Ishikawa (cell line): Measurements from ENCODE around the gene KCNQ5.

Experiments
- CEBPB ChIP-seq: IDR thresholded peaks from 2 replicates; pipeline ENCODE4 v1.6.1; 2012
- CREB1 ChIP-seq: IDR thresholded peaks from 2 replicates; pipeline ENCODE4 v1.6.1; 2012; ENCODE audit warnings: low read depth
- EGR1 ChIP-seq: IDR thresholded peaks from 2 replicates; pipeline ENCODE4 v1.6.1; 2012
- EP300 ChIP-seq: IDR thresholded peaks from 2 replicates; pipeline ENCODE4 v1.6.1; 2012; ENCODE audit warnings: borderline replicate concordance
- FOXM1 ChIP-seq: IDR thresholded peaks from 2 replicates; pipeline ENCODE4 v1.6.1; 2012; ENCODE audit warnings: low read depth, borderline replicate concordance
- MAX ChIP-seq: IDR thresholded peaks from 2 replicates; pipeline ENCODE4 v1.6.1; 2012
- NFIC ChIP-seq: IDR thresholded peaks from 2 replicates; pipeline ENCODE4 v1.6.1; 2012
- RAD21 ChIP-seq: IDR thresholded peaks from 2 replicates; pipeline ENCODE4 v1.6.1; 2012; ENCODE audit warnings: low read depth
- REST ChIP-seq: IDR thresholded peaks from 2 replicates; pipeline ENCODE4 v1.6.1; 2012; ENCODE audit warnings: low read depth, mild to moderate bottlenecking
- TAF1 ChIP-seq: IDR thresholded peaks from 2 replicates; pipeline ENCODE4 v1.6.1; 2012; ENCODE audit warnings: low read depth, mild to moderate bottlenecking
- TCF12 ChIP-seq: IDR thresholded peaks from 2 replicates; pipeline ENCODE4 v1.6.1; 2012; ENCODE audit warnings: low read depth
- TEAD4 ChIP-seq: IDR thresholded peaks from 2 replicates; pipeline ENCODE4 v1.6.1; 2012
- USF1 ChIP-seq: IDR thresholded peaks from 2 replicates; pipeline ENCODE4 v1.6.1; 2012
- YY1 ChIP-seq: IDR thresholded peaks from 2 replicates; pipeline ENCODE4 v1.6.1; 2012; ENCODE audit warnings: low read depth
- ZBTB7A ChIP-seq: IDR thresholded peaks from 2 replicates; pipeline ENCODE4 v1.6.1; 2012; ENCODE audit warnings: low read depth

KCNQ5 gene

GRCh38 chr6:73042892-73043291 is 421.0 kb downstream of the KCNQ5 start:
- TF ChIP-seq USF1 (no peak), NFIC (no peak), REST (no peak), MAX (no peak), TAF1 (no peak), CREB1 (no peak), YY1 (no peak), CEBPB (peak; percentile 76)

- TF ChIP-seq CREB1: no peak
- TF ChIP-seq EGR1: no peak
- no peak for TF ChIP-seq EP300
- no peak for TF ChIP-seq ZBTB7A
- TF ChIP-seq TCF12: no peak
- TF ChIP-seq TEAD4: no peak
- no peak for TF ChIP-seq FOXM1
- no peak for TF ChIP-seq NFIC
These were observed 421.6 kb downstream of the KCNQ5 start for GRCh38 chr6:73043446-73043845.

- no peak for TF ChIP-seq FOXM1
- no peak for TF ChIP-seq CREB1
- no peak for TF ChIP-seq MAX
- TF ChIP-seq EGR1: no peak
- TF ChIP-seq EP300: no peak
- TF ChIP-seq TCF12: no peak
- no peak for TF ChIP-seq USF1
- TF ChIP-seq REST: no peak
- no peak for TF ChIP-seq ZBTB7A
- TF ChIP-seq NFIC: no peak
- TF ChIP-seq RAD21: no peak
- no peak for TF ChIP-seq YY1
- no peak for TF ChIP-seq TEAD4
- TF ChIP-seq CEBPB: no peak
- TF ChIP-seq TAF1: no peak
These were observed 423.7 kb downstream of the KCNQ5 start for GRCh38 chr6:73045609-73046008.

GRCh38 chr6:73047801-73048200 is 425.9 kb downstream of the KCNQ5 start:
- TF ChIP-seq CEBPB (no peak), MAX (no peak)

GRCh38 chr6:73049971-73050594 is 428.2 kb downstream of the KCNQ5 start:
- TF ChIP-seq CEBPB: no peak
- no peak for TF ChIP-seq EP300
- no peak for TF ChIP-seq TEAD4
- no peak for TF ChIP-seq CREB1
- no peak for TF ChIP-seq EGR1

GRCh38 chr6:73050706-73051105 is 428.8 kb downstream of the KCNQ5 start:
- TF ChIP-seq TCF12: no peak
- TF ChIP-seq CEBPB: no peak
- no peak for TF ChIP-seq MAX
- no peak for TF ChIP-seq NFIC
- no peak for TF ChIP-seq YY1
- no peak for TF ChIP-seq TEAD4
- no peak for TF ChIP-seq TAF1
- TF ChIP-seq REST: no peak
- TF ChIP-seq EGR1: no peak
- no peak for TF ChIP-seq EP300
- no peak for TF ChIP-seq ZBTB7A
- no peak for TF ChIP-seq CREB1
- TF ChIP-seq USF1: no peak
